HAP-1 (cell line): Measurements from ENCODE around the gene NRSN2.
"Not testable (repeated sequence)": the region's sequence is repeated elsewhere in the genome, so short reads cannot be mapped to it uniquely, and the experiment has no call there.

Source experiments
- DNase-seq, 2 experiments: peaks; one replicate each; pipeline ENCODE4 v3.0.0-alpha.2; 2016 to 2020; ENCODE audit warnings: low spot score in 2 of 2
- H3K27me3 ChIP-seq: fragments of 250-450 bp; sonication (Bioruptor Pico); 2 replicates; pipeline ENCODE4 v1.5.1; 2020; ENCODE audit warnings: low read depth, mild to moderate bottlenecking, moderate library complexity
- H3K36me3 ChIP-seq: fragments of 250-450 bp; sonication (Bioruptor Pico); replicated peaks from 2 replicates; pipeline ENCODE4 v1.5.1; 2020; ENCODE audit warnings: mild to moderate bottlenecking
- H3K4me1 ChIP-seq: fragments of 250-450 bp; sonication (Bioruptor Pico); 2 replicates; pipeline ENCODE4 v1.5.1; 2020; ENCODE audit warnings: mild to moderate bottlenecking
- H3K4me3 ChIP-seq: fragments of 250-450 bp; sonication (Bioruptor Pico); 2 replicates; pipeline ENCODE4 v1.5.1; 2020; ENCODE audit warnings: mild to moderate bottlenecking, moderate library complexity
- H3K9me3 ChIP-seq: fragments of 250-450 bp; sonication (Bioruptor Pico); 2 replicates; pipeline ENCODE4 v1.5.1; 2020; ENCODE audit warnings: mild to moderate bottlenecking, moderate library complexity
- in situ Hi-C: fragments of 300-500 bp; cut with MboI; formaldehyde crosslinking; loops from 3 replicates; pipeline ENCODE4 v1.14.3; 2020; ENCODE audit warnings: low sequenced_read_pairs, inconsistent platforms, mixed read lengths

Gene NRSN2

GRCh38 chr20:354298-354977 is 7.5 kb downstream of the NRSN2 start:
- Histone ChIP-seq H3K4me1 (no peaks in the 10 kb centered on the region), H3K4me3 (no peak overlapping the region), H3K9me3 (no peaks in the 10 kb centered on the region), H3K27me3 (no peaks in the 10 kb centered on the region), H3K36me3 (peaks cover 7% of the 10 kb centered on the region)
- DNase-seq: peak; percentile 85
- in situ Hi-C loops: loop anchor here (5.0 to 10.0 kb wide), 3 partner anchors 118 to 380 kb away; partner anchors contain the start of gene SRXN1

DNA sequence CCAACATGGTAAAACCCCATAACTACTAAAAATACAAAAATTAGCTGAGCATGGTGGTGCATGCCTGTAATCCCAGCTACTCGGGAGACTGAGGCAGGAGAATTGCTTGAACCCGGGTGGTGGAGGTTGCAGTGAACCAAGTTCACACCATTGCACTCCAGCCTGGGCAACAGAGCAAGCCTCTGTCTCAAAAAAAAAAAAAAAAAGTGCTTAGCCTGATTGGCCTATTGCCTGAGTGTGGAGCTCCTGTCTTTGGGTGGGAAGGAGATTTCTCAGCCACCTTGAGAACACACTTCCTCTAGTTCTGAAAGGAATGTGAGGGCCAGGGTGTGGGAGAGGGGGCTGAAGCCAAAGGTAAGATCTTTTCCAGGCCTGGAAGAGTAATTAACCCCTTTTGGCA is 9.2 kb downstream of the NRSN2 start:
- not testable (repeated sequence) for H3K4me3 ChIP-seq, H3K4me1 ChIP-seq, H3K9me3 ChIP-seq, H3K27me3 ChIP-seq, DNase-seq, H3K36me3 ChIP-seq
- in situ Hi-C loops: loop anchor here (10.0 kb wide), 1 partner anchor 379 kb away; no protein-coding TSS in a partner anchor

DNA sequence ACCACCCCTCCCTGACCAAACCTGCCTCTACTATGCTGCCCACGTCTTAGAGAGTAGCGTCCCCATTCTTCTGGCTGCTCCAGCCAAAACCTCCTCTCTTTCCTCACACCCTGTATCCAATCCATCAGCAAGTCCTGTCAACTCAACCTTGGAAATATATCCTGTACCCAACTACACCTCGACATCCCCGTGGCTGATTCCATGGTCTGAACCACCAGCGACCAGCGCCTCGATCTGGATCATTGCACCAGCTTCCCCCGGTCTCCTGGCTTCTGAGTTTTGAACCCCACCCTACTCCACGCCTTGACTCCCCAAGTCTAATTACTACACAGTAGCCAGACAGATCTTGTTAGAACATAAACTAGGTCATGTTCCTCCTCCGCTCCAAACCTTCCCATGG is 9.8 kb downstream of the NRSN2 start:
- peaks cover 5% of the 10 kb centered on the region for H3K4me1 ChIP-seq
- in situ Hi-C loops: loop anchor here (10.0 kb wide), 1 partner anchor 378 kb away; no protein-coding TSS in a partner anchor
- H3K9me3 ChIP-seq: no peaks in the 10 kb centered on the region
- H3K27me3 ChIP-seq: no peaks in the 10 kb centered on the region
- DNase-seq: no peak
- H3K36me3 ChIP-seq: no peaks in the 10 kb centered on the region
- no peak overlapping the region for H3K4me3 ChIP-seq

DNA sequence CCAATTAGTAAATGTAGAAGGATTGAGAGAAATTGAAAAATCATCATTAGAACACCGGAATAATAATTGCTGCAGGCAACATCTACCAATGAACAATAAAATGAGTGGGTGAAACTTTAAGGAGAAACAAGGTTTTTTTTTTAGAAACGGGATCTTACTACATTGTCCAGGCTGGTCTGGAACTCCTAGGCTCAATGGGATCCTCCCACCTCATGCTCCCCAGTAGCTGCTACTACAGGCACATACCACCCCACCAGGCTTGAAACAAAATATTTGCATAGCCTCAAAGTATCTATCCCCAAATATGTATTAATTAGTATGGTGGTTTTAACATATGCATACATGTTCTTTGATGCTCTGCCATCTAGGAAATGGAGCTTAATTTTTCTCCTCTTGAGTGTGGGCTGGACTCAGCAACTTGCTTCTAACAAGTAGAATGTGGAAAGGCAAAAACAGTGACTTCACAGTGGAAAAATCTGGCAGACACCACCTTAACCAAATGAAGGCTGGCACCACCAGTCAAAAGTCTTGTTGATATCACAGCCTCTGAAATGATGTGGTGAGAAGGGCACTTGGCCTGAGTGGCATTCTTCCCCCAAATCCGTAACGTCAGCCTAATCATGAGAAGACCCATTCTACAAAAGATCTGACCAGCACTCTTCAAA is 12.1 kb downstream of the NRSN2 start:
- Histone ChIP-seq H3K4me1 (peaks cover 5% of the 10 kb centered on the region), H3K27me3 (no peaks in the 10 kb centered on the region), H3K36me3 (no peaks in the 10 kb centered on the region), H3K9me3 (no peaks in the 10 kb centered on the region), H3K4me3 (no peak overlapping the region)
- DNase-seq: no peak
- in situ Hi-C loops: loop anchor here (10.0 kb wide), 1 partner anchor 376 kb away; no protein-coding TSS in a partner anchor

DNA sequence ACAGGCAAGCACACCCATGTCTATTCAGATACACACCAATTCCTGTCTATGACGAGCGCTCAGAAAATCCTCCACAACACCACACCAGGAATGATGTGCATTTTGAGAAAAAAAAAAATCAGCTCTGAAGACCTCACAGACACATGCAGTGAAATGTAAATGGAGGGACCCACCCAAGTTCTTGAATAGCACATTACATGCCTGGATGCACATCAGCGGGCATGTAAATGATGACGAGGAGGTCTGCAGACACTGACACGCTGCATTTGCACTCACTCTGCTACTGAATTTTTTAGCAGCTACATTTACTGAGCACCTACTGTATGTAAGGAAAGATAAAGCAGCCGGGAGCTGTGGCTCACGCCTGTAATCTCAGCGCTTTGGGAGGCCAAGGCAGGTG is 14.7 kb downstream of the NRSN2 start:
- no peak for DNase-seq
- Histone ChIP-seq H3K4me1 (peaks cover 12% of the 10 kb centered on the region), H3K9me3 (no peaks in the 10 kb centered on the region), H3K4me3 (no peak overlapping the region), H3K27me3 (no peaks in the 10 kb centered on the region), H3K36me3 (no peaks in the 10 kb centered on the region)
- in situ Hi-C loops: no loop called here

DNA sequence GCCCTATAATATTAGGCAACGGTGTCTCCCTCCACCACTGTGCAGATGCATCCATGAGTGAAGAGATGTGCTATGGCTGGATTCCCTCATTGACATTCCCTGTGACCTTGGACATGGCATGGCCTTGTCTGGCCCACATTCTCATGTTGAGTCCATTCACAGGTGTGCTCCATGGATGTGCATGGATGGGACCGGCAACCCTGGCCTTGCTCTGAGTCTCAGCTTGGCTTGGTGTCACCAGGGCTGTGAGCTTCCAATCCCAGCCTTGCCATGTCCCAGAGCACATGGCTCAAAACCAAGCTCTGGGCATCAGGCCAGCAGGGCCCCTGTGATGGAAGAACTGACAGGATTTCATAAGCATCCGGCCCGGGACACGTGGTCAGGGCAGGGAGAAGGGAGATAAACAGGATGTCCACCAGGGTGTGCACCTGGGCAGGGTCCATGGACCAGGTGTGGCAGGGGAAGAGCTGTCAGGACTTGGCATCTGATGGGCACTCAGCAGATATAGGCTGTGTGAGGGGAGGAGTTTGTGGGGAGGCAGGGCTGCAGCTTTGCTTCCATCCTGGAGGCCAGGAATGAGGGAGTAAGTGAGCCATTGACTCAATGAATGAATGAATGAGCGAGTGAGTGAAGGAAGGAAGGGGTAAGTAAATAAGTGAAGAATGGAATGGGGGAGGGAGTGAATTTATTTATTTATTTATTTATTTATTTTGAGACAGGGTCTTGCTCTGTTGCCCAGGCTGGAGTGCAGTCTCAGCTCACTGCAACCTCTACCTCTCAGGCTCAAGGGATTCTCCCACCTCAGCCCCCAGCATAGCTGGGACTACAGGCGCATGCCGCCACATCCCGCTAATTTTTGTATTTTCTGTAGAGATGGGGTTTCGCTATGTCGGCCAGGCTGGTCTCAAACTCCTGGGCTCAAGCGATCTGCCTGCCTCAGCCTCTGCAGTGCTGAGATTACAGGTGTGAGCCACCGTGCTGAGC is 15.7 kb downstream of the NRSN2 start:
- H3K9me3 ChIP-seq: no peaks in the 10 kb centered on the region
- in situ Hi-C loops: no loop called here
- peaks cover 12% of the 10 kb centered on the region for H3K4me1 ChIP-seq
- DNase-seq: peak in 1 of 2 experiments; percentile 52
- no peak overlapping the region for H3K4me3 ChIP-seq
- H3K27me3 ChIP-seq: no peaks in the 10 kb centered on the region
- no peaks in the 10 kb centered on the region for H3K36me3 ChIP-seq

DNA sequence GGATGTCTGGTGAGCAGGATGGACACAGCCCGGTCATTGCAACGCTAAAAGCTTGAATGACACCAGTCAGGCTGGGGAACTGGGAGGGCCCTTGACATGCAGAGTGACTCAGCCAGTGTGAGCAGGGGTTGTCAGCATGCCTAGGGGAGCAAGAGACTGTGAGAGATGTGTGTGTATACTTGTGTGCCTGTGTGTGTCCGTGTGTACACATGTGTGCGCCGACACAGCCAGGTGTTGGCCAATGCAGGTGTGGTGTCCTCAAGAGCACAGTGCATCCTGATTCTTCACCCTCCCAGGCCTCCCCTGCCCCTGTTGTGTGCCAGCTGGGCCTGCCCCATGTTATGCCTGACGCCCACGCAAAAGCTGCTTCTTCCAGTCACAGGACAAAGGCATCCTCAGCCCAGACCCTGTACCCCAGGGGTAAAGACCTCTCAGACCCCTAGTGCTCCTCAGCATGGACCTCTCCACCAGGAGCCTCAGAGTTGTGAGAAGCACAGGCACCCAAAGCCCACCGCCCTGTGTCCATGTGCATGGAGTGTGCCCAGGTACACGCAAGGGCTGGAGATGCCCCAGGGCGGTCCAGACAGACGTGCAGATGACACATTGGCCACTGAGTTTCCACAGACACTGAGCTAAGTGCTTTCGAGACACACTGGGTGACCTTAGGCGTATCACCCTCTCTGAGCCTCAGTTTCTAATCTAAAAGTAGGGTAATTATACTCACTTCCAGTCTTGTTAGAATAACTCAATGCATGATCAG is 16.6 kb downstream of the NRSN2 start:
- in situ Hi-C loops: no loop called here
- no peaks in the 10 kb centered on the region for H3K36me3 ChIP-seq
- no peak for DNase-seq
- no peaks in the 10 kb centered on the region for H3K27me3 ChIP-seq
- peaks cover 12% of the 10 kb centered on the region for H3K4me1 ChIP-seq
- H3K4me3 ChIP-seq: no peak overlapping the region
- H3K9me3 ChIP-seq: no peaks in the 10 kb centered on the region

DNA sequence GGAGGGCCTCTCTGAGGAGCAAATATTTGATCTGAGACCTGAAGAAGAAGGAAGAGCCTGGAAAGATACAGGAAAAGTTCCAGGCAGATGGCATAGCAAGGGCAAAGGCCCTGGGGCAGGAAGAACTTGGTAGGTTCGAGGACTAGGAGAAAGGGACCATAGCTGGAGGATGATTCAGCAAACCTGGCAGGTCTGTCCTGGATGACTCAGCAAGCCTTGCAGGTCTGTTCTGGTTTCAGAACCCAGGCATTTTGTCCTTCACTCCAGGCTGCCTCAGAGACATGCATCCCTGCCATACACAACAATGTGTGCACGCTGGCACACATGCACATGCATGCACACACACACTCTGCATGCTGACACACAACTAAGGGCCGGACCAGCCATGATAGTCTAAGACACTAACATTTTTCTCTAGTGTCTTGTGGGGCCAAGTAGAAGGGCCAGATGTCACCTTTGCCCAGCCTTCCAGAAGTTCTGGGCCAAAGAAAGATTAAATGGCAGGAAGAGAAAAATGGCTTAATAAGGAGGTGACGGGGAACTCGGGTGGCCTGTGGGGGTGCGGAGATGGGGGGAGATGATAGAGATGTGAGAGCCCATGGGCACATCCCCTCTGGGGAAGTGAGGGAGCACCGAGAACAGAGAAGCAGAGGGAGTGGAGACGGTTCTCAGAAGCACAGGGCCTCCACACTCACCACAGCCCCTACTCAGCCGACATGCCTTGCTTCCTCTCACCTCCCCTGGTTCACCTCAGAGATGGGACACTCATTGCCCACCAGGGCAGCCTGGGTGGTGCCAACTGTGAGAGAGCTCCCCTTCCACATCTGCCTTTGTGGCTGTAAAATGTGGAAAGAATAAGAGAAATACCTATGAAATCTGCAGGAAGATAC is 18.2 kb downstream of the NRSN2 start:
- H3K27me3 ChIP-seq: no peaks in the 10 kb centered on the region
- in situ Hi-C loops: no loop called here

GRCh38 chr20:366041-366718 is 19.3 kb downstream of the NRSN2 start:
- no peaks in the 10 kb centered on the region for H3K27me3 ChIP-seq
- no peaks in the 10 kb centered on the region for H3K36me3 ChIP-seq
- no peak overlapping the region for H3K4me3 ChIP-seq
- in situ Hi-C loops: no loop called here
- peaks cover 7% of the 10 kb centered on the region for H3K4me1 ChIP-seq
- no peak for DNase-seq
- no peaks in the 10 kb centered on the region for H3K9me3 ChIP-seq

More for the DNA sequence above, 18.2 kb downstream of the NRSN2 start:
- no peaks in the 10 kb centered on the region for H3K36me3 ChIP-seq
- H3K4me3 ChIP-seq: no peak overlapping the region
- H3K4me1 ChIP-seq: peaks cover 12% of the 10 kb centered on the region
- DNase-seq: no peak
- no peaks in the 10 kb centered on the region for H3K9me3 ChIP-seq

GRCh38 chr20:366719-367485 is 20.0 kb downstream of the NRSN2 start:
- Histone ChIP-seq H3K4me3 (no peak overlapping the region), H3K9me3 (no peaks in the 10 kb centered on the region), H3K36me3 (no peaks in the 10 kb centered on the region), H3K27me3 (no peaks in the 10 kb centered on the region), H3K4me1 (peaks cover 12% of the 10 kb centered on the region)
- no peak for DNase-seq
- in situ Hi-C loops: no loop called here

DNA sequence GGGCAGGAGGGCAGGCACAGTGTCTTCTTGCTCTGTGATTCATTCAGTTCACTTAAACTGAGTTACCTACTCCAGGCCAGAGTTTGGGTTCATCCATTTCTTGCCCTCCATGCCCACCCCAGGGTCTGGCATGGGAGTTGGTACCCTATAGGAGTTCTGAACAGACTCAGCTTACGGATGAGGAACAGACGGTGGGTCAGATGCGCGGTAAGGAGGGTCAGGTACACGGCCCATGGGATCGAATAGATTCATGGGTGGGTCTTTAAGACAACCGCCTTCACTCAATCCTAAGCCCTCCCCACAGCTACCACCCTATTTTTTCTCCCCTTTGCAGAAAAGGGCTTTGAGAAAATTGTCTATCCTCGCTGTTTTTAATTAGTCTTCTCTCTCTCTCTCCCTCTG is 20.6 kb downstream of the NRSN2 start:
- no peaks in the 10 kb centered on the region for H3K36me3 ChIP-seq
- DNase-seq: no peak
- H3K27me3 ChIP-seq: no peaks in the 10 kb centered on the region
- in situ Hi-C loops: no loop called here
- peaks cover 17% of the 10 kb centered on the region for H3K4me1 ChIP-seq
- no peak overlapping the region for H3K4me3 ChIP-seq
- H3K9me3 ChIP-seq: no peaks in the 10 kb centered on the region
